HG03066 (cell line): ENCODE results near the gene PROB1.
"Not testable (repeated sequence)": the region's sequence is repeated elsewhere in the genome, so short reads cannot be mapped to it uniquely, and the experiment has no call there.

Source experiments
- ATAC-seq: cut with Tn5 transposase; IDR thresholded peaks from one replicate; pipeline ENCODE4 v1.9.1; 2021; ENCODE audit warnings: low read depth; ENCODE audit not compliant: unreplicated experiment

The PROB1 gene, protein sequence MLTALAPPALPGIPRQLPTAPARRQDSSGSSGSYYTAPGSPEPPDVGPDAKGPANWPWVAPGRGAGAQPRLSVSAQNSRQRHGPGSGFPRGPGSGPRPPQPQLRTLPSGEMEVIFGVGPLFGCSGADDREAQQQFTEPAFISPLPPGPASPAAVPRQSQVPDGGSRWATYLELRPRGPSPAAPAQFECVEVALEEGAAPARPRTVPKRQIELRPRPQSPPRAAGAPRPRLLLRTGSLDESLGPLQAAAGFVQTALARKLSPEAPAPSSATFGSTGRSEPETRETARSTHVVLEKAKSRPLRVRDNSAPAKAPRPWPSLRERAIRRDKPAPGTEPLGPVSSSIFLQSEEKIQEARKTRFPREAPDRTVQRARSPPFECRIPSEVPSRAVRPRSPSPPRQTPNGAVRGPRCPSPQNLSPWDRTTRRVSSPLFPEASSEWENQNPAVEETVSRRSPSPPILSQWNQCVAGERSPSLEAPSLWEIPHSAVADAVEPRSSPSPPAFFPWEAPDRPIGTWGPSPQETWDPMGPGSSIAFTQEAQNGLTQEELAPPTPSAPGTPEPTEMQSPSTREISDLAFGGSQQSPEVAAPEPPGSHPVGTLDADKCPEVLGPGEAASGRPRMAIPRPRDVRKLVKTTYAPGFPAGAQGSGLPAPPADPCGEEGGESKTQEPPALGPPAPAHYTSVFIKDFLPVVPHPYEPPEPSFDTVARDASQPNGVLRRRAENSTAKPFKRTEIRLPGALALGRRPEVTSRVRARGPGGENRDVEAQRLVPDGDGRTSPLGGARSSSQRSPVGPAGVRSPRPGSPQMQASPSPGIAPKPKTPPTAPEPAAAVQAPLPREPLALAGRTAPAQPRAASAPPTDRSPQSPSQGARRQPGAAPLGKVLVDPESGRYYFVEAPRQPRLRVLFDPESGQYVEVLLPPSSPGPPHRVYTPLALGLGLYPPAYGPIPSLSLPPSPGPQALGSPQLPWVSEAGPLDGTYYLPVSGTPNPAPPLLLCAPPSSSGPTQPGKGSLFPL

DNA sequence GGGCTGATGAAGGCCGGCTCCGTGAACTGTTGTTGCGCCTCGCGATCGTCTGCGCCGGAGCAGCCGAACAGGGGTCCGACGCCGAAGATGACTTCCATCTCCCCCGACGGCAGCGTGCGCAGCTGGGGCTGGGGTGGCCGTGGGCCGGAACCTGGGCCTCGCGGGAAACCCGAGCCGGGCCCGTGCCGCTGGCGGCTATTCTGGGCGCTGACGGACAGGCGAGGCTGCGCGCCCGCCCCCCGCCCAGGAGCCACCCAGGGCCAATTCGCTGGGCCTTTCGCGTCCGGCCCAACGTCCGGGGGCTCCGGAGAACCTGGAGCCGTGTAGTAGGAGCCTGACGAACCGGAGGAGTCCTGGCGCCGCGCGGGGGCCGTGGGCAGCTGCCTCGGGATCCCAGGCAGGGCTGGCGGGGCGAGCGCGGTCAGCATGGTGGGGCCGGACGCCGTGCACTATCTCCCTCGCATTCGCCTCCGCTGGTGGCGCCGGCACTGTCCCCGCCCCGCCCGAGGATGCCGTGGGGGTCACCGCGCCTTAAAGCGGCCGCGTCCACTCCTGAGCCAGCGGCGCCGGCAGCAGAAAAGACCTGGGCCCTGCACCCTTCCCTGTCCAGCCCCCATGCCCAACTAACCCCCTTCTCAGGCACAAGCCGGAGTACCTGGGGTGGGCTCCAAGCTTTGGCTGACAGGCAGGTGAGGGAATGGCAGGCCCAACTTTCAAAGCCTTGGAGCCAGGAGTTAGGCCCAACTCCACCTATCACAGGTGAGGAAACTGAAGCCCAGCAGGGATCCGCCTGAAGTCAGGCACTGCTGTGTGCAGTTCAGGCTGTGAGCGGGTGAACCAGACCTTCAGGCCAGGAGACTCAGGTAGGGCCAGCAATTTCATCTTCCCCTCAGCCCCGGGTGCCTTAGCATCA is at the start of gene PROB1:
PROB1 (minus strand) TSS at position 451 of the 913 bp plus-strand sequence; CDS start at position 428, 23 bp downstream.
- ATAC-seq: no peak

DNA sequence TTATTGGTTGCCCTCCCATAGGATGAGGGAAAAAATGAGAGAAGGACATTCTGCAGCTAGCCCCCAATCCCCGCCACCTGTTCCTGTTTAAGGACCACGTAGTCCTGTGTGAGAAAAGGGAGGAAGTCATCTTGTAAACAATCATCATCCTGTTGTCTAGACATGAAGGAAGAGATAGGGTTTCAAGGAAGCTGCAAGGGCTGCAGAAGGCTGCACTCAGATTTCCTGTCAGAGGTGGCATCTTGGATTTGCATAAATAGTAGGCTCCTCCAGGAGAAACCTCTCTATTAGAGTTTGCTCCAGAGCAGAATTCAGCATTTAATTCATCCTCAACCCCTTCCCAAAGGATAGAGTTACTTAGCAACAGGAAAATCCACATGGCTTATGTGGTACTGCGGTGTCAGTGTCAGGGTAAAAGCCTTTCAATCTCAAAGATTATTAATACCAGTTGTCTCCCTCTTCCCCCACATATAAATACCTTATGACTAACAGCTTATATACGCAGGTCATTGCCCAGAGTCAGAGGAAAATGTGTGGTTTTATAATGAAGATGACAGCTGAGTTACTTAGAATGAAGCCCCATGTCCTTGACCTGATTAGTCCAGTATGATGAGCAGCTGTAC is 49.0 kb upstream of the PROB1 start:
- no peak for ATAC-seq

- ATAC-seq: not testable (repeated sequence)
Observed at GRCh38 chr5:139440416-139440815, 45.5 kb upstream of the PROB1 start.

DNA sequence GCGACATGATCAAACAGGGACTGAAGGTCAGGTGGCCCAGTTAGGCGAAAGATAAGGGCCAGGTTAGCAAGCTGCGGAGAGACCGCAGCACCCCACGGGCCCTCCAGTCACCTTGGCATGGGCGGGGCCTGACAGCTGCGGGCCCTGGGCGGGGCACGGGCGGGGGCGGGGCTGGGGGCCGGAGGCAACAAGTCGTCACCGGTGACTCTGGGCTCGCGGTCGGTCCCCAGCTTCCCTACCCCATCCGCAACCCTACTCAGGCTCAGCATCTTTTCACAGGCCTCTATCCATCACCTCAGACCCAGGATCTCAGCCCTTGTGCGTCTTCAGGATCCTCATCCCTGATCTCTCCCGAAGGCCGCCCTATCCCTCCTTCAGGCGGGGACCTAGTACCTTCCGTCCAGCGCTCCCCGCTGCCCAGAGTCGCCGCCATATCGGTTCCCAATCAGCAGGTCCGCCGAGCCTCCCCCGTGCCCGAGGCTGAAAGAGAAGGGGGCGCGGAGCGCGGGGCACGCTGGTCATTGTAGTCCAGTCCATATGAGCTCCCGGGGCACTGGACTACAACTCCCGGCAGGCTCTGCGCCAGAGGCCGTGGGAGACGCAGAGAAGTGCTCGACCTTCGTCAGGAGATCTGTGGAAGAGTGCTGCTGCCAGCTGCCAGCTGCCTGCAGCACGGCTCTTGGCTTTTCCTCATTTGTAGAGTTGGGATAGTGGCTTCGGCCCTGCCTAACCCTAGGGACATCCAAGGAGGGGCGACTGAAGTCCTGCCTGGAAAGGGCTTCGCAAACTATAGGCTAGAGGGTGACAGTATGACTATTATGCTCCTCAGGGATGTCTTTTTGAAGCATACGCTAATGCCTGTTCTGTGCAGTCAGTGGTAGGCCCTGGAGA is 44.4 kb upstream of the PROB1 start, which contains the start of gene DNAJC18:
DNAJC18 (minus strand) TSS at position 513 of the 891 bp plus-strand sequence; CDS start at position 433, 80 bp downstream.
- peak; percentile 94 for ATAC-seq

DNA sequence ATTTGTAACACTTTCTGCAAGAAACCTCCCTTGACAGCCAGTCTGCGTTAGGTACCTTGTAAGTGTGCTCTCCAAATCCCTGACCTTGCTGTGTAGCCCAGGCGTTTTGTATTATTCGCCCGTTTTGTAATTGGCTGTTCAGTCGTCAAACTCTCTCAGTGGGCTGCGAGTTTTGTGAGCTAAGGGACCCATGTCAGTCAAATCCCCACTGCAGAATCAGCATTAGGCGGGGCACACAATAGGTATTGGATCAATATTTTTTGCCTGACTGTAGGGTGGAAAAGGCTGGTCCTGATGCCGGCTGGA is 43.8 kb upstream of the PROB1 start:
- no peak for ATAC-seq

DNA sequence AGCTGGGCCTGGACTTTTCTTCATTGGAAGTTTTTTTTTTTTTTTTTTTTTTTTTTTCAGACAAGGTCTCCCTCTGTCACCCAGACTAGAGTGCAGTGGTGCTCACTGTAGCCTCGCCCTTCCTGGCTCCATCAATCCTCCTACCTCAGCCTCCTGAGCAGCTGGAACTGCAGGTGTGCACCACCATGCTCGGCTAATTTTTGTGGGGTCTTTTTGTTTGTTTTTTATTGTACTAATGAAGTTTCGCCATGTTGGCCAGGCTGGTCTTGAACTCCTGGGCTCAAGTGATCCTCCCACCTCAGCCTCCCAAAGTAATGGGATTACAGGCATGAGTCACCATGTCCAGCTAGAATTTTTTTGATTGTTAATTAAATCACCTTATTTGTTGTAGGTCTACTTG is 40.8 kb upstream of the PROB1 start:
- ATAC-seq: no peak

- no peak for ATAC-seq
Observed at GRCh38 chr5:139431706-139432105, 36.8 kb upstream of the PROB1 start.

DNA sequence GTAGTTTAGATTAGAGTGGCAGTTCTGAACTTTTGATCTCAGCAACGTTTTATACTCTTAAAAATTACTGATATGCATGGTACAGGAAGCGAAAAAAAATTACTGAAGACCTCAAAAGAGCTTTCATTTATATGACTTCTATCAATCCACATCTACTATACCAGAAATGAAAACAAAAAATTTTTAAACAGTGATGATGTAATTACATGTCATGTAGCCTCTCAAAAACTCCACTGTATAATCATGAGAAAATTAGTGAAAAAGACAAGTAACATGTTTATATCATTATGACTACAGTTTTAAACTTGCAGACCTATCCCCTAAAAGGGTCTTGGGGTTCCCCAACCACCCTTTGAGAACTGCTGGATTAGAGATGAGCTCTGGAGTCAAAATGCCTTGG is 35.1 kb upstream of the PROB1 start:
- no peak for ATAC-seq

GRCh38 chr5:139426203-139426885 is 31.4 kb upstream of the PROB1 start:
- no peak for ATAC-seq

GRCh38 chr5:139425497-139425896 is 30.6 kb upstream of the PROB1 start:
- no peak for ATAC-seq

DNA sequence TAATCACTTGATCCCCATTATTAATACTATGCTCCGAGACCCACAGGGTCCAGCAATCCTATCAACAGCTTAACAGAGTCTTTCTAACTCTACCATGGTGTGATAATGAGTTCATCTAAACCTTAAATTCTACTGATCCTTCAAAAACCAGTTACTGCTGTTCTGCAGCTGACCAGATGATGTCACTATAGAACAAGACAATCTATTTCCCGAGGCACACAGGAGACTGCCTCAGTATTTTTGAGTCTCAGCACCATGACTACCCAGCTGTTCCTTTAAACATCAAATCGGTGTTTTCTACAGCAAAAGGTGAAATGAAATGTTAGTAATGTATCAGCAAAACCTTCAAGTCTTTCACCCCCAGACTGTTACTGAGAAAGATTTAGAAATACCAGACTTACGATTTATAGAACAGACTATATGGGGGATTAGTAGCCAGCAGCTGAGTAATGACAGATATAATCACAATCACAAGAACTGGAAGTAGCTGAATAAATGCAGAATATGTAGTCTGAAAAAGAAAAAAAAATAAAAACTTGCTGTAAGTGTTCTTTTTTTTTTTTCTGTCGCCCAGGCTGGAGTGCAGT is 27.5 kb upstream of the PROB1 start:
- ATAC-seq: peak; percentile 78

- no peak for ATAC-seq
Observed at GRCh38 chr5:139419226-139420192, 24.6 kb upstream of the PROB1 start.

GRCh38 chr5:139418793-139419192 is 23.9 kb upstream of the PROB1 start:
- no peak for ATAC-seq

DNA sequence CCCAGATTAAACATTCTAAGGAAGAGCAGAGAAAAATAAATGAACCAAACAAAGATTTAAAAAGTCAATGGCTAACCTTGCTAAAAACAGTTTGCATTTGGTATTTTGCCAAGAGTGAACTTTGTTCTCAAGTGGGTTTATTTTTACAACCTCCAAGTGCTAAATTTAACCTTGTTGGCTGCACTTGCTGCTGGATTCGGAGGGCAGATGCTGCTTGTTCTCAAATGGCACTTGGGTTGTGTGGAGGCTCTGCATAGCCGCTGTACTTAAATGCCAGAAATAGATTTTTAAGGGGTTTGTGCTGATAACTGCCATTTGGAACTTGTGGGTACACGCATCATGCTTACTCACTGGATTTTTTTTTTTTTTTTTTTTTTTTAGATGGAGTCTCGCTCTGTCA is 22.3 kb upstream of the PROB1 start:
- ATAC-seq: no peak

DNA sequence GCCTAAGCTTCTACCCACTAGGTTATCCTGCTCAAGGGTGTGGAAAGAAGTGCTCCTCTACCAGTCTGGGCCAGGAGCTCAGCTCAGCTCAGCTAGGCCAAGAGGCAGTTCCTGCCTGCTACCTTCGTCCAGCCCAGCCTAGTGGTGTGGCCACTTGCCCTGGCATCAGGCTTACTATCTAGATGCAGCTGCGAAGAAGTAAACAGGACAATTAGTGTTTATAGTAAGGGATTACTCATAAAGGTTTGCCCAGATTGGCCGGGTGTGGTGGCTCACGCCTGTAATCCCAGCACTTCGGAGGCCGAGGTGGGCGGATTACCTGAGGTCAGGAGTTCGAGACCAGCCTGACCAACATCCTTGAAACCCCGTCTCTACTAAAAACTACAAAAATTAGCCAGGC is 21.7 kb upstream of the PROB1 start:
- no peak for ATAC-seq

DNA sequence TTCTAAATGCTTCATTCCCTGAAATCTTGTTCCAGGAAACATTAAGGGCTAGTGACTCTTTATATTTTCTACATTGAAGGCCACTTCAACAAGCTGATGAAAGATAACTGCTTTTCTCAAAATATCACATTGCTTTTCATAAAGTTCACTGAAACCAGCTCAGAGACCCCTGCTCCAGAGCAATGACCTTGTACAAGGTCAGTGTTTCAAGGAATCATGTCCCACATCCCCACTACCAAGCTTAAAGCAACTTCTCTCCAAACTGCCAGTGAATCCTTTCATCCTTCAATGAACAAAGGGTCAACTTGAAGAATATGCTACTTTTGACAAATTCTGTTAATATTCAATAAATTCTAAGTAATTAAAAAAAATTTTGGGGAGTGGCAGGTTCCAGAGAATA is 21.0 kb upstream of the PROB1 start:
- ATAC-seq: no peak
